Pancreas (tissue), 10 donors: ENCODE measurements around the gene GMIP. TPM values are rescaled to one million over a fixed set of nuclear protein-coding genes. Genes with fewer than 3 reads are reported as not detected.
A peak's percentile ranks its signal among the peaks of the same experiment; 100 is the strongest.

Source experiments
- ATAC-seq, 4 donors: fragments of 200-7000 bp; cut with Tn5 transposase; one replicate each; pipeline versions ENCODE4 v1.8.0 to v1.9.1; 2020; ENCODE audit warnings: mild to moderate bottlenecking in 4 of 4, moderate library complexity in 4 of 4
- DNase-seq, 6 donors: peaks; one replicate each; pipeline ENCODE4 v3.0.0-alpha.2; 2020
- FAIRE-seq: peaks from 2 replicates; lab custom pipeline; 2012; peaks lifted over from hg19 to GRCh38; lab: Jason Lieb, UNC
- H3K27ac ChIP-seq, 4 donors: fragments of 200-600 bp; sonication (generic); 1 replicate in 3 of 4; 2 replicates in 1 of 4; pipeline versions ENCODE4 v1.5.0 to v1.8.0; 2020
- H3K27me3 ChIP-seq, 4 donors: fragments of 200-600 bp; one replicate each; pipeline ENCODE4 v1.8.0; 2021
- H3K36me3 ChIP-seq, 3 donors: fragments of 200-600 bp; sonication (generic) in 1 of 3; one replicate each; pipeline versions ENCODE4 v1.5.0 to v1.8.0; 2020 to 2021
- H3K4me1 ChIP-seq, 3 donors: fragments of 200-600 bp; one replicate each; pipeline ENCODE4 v1.8.0; 2021
- H3K4me3 ChIP-seq, 4 donors: fragments of 200-600 bp; sonication (generic) in 2 of 4; one replicate each; pipeline versions ENCODE4 v1.5.0 to v1.8.0; 2020 to 2021
- H3K9me3 ChIP-seq, 4 donors: fragments of 200-600 bp; one replicate each; pipeline ENCODE4 v1.8.0; 2021
- WGBS, 2 donors: extraction: QIAGEN DNeasy Blood & Tissue Kit; methylation state at CpG; one replicate each; pipeline ENCODE4 v1.1.7; 2013; 5-methylcytosine and 5-hydroxymethylcytosine counted together
- intact Hi-C, 3 donors: fragments of 100-400 bp; cut with DNase I; formaldehyde crosslinking; loops; one replicate each; pipeline versions ENCODE4 v1.11.1 to v1.14.2; 2022
- polyA plus RNA-seq, 2 donors: library from polyadenylated mRNA; stranded (reverse); fragments of 200-250 nt; gene quantifications; one replicate each; pipeline ENCODE4 v1.2.3, GENCODE V29; 2013
- total RNA-seq, 6 donors: library from RNA; stranded (reverse); fragmentation: NEBNext Ultra II Directional in 4 of 6; extraction: Animal tissue kit (Norgen Biotek cat#: 25700) in 4 of 6; gene quantifications; one replicate each; pipeline versions ENCODE4 v1.2.1 to v1.2.4, GENCODE V29; 2021 to 2023
- TF ChIP-seq, protein P1 (sequence below), 4 donors: fragments of 200-600 bp; sonication (generic) in 3 of 4; IDR thresholded peaks; one replicate each; pipeline versions ENCODE4 v1.5.0 to v1.8.0; 2021; ENCODE audit warnings: antibody characterized with exemption in 4 of 4
- donor health status: healthy with polysubstance abuse.
- donor health status: DM: no; HTN: no; CAD: no; lungs with moderate emphysema.
- donor health status: DM: no; HTN: no; CAD: no.
- donor health status: control.
- donor health status: control.
- donor health status: Bipolar disorder and iron deficiency.
- donor health status: DM: yes; HTN: yes; CAD: no.
- donor health status: DM: no; HTN: no; CAD: no.
- donor health status: DM: no; HTN: no; CAD: no.
- donor health status: DM: yes; HTN: yes; CAD: no.

Gene GMIP
- total and polyA plus RNA-seq, 8 donors = 3.5 to 16.4 (median 6.6) TPM

GRCh38 chr19:19644054-19644388 is 564 bp upstream of the GMIP start:
- Histone ChIP-seq H3K4me3 (peak overlapping the region in 3 of 4 donors; percentile 30 to 87 (median 80)), H3K4me1 (no peaks in the 10 kb centered on the region), H3K27me3 (no peaks in the 10 kb centered on the region), H3K36me3 (peaks cover 0 to 22% (median 20%) of the 10 kb centered on the region in 3 donors), H3K27ac (peak overlapping the region in 3 of 4 donors; percentile 47 to 69 (median 52)), H3K9me3 (no peaks in the 10 kb centered on the region)
- TF ChIP-seq, protein P1, sequence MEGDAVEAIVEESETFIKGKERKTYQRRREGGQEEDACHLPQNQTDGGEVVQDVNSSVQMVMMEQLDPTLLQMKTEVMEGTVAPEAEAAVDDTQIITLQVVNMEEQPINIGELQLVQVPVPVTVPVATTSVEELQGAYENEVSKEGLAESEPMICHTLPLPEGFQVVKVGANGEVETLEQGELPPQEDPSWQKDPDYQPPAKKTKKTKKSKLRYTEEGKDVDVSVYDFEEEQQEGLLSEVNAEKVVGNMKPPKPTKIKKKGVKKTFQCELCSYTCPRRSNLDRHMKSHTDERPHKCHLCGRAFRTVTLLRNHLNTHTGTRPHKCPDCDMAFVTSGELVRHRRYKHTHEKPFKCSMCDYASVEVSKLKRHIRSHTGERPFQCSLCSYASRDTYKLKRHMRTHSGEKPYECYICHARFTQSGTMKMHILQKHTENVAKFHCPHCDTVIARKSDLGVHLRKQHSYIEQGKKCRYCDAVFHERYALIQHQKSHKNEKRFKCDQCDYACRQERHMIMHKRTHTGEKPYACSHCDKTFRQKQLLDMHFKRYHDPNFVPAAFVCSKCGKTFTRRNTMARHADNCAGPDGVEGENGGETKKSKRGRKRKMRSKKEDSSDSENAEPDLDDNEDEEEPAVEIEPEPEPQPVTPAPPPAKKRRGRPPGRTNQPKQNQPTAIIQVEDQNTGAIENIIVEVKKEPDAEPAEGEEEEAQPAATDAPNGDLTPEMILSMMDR (IDR thresholded peaks at IDR 0.05) = peak in 1 of 4 donors; percentile 14
- ATAC-seq (no peak), DNase-seq (no peak), FAIRE-seq (no peak)
- WGBS, 2 donors = 24 to 25% methylated on average over 5 of the region's 5 CpGs
- intact Hi-C loops = loop anchor here in 1 of 3 donors (5.0 kb wide), 1 partner anchor 112 kb away; no protein-coding TSS in a partner anchor

GRCh38 chr19:19642506-19643157 is 825 bp downstream of the GMIP start:
- Histone ChIP-seq H3K36me3 (peaks cover 0 to 21% (median 15%) of the 10 kb centered on the region in 3 donors), H3K27ac (peak overlapping the region in 2 of 4 donors; percentile 47 to 69), H3K4me3 (peak overlapping the region; percentile 30 to 87 (median 80)), H3K27me3 (no peaks in the 10 kb centered on the region), H3K9me3 (no peaks in the 10 kb centered on the region), H3K4me1 (no peaks in the 10 kb centered on the region)
- TF ChIP-seq, protein P1 (IDR thresholded peaks at IDR 0.05) = no peak
- no peak for FAIRE-seq
- intact Hi-C loops = loop anchor here in 1 of 3 donors (5.0 kb wide), 1 partner anchor 110 kb away; no protein-coding TSS in a partner anchor
- WGBS, 2 donors = 20 to 33% methylated on average over 16 of the region's 16 CpGs
- DNase-seq = no peak
- peak in 3 of 4 donors; percentile 7 to 22 (median 9) for ATAC-seq

DNA sequence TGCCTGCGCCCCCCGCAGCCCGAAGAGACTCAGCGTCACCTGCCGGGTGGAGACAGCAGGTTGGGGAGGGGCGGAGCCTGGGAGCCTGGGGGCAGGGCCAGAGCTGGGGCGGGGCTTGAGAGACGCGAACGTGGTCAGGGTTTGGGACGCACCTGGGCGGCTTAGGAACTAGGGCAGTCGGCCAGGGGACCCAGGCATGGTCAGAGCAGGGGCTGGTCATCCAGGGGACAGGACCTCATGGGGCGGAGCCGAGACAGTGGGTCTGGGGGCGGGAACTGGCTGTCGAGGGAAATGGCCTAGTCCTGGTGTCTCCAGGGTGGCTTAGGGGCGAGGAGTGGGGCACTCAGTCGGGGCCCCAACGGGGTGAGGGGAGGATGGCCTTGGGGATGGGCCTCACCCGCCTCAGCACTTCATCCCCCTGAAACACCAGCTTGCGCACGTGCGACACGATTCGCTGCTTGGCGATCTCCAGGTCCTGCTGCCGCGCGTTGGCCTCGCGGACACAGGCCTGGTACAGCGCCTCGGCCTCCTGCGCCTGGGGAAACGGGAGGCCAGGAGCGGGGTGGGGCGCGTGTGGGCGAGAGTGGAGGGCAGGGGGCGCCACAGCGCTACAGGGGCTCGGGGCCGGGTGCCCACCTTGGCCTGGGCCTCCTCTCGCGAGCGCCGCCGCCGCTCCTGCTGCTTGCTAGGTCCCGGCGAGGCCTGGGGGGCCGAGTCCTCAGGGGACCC is 5.8 kb downstream of the GMIP start:
- TF ChIP-seq, protein P1 (IDR thresholded peaks at IDR 0.05) = no peak
- Histone ChIP-seq H3K27me3 (no peaks in the 10 kb centered on the region), H3K36me3 (no peaks in the 10 kb centered on the region), H3K9me3 (no peaks in the 10 kb centered on the region), H3K4me3 (no peak overlapping the region), H3K4me1 (no peaks in the 10 kb centered on the region), H3K27ac (no peak overlapping the region)
- peak in 1 of 6 donors; percentile 79 for DNase-seq
- FAIRE-seq = no peak
- intact Hi-C loops = loop anchor here in 1 of 3 donors (10.0 kb wide), 1 partner anchor 93 kb away; no protein-coding TSS in a partner anchor
- peak in 1 of 4 donors; percentile 70 for ATAC-seq
- WGBS, 2 donors = 80 to 86% methylated on average over 39 to 53 of the region's 53 CpGs

GRCh38 chr19:19637186-19637522 is 6.3 kb downstream of the GMIP start:
- no peak for FAIRE-seq
- no peaks in the 10 kb centered on the region for H3K36me3 ChIP-seq
- TF ChIP-seq, protein P1 (IDR thresholded peaks at IDR 0.05) = no peak
- no peak overlapping the region for H3K4me3 ChIP-seq
- H3K9me3 ChIP-seq = no peaks in the 10 kb centered on the region
- no peak for ATAC-seq
- H3K27ac ChIP-seq = no peak overlapping the region
- H3K27me3 ChIP-seq = no peaks in the 10 kb centered on the region
- DNase-seq = no peak
- intact Hi-C loops = loop anchor here in 1 of 3 donors (10.0 kb wide), 1 partner anchor 92 kb away; no protein-coding TSS in a partner anchor
- WGBS, 2 donors = 77 to 87% methylated on average over 26 to 27 of the region's 27 CpGs
- no peaks in the 10 kb centered on the region for H3K4me1 ChIP-seq
